GM12878 (cell line): Measurements from ENCODE around the gene CABLES1. TPM values are rescaled to one million over a fixed set of nuclear protein-coding genes. Genes with fewer than 3 reads are reported as not detected.

Experiments used
- ATAC-seq: fragments of 200-7000 bp; cut with Tn5 transposase; 3 replicates; pipeline ENCODE4 v1.9.1; 2020; ENCODE audit warnings: mild to moderate bottlenecking, moderate library complexity
- BruUV-seq: library from RNA; stranded (reverse); fragments of 400-500 nt; replicated peaks from 2 replicates; lab custom pipeline; 2021; lab: Mats Ljungman, UMichigan
- CTCF ChIA-PET: fragments of 300-600 bp; sonication (Branson Sonifier 250); formaldehyde crosslinking; extraction: SDS; loops from one replicate; lab custom pipeline; 2021; ENCODE audit warnings: inconsistent platforms; lab: Yijun Ruan, JAX
- POLR2A ChIA-PET: fragments of 350-600 bp; formaldehyde crosslinking; extraction: SDS; loops from one replicate; lab custom pipeline; 2021; ENCODE audit warnings: inconsistent platforms; lab: Charles Lee
- RAD21 ChIA-PET: fragments of 300-600 bp; sonication (Branson Sonifier 250); formaldehyde crosslinking; loops from one replicate; lab custom pipeline; 2023; ENCODE audit warnings: antibody characterized with exemption; ENCODE audit not compliant: unreplicated experiment; lab: Charles Lee
- SMC1A ChIA-PET: fragments of 300-600 bp; sonication (Branson Sonifier 250); formaldehyde crosslinking; loops from one replicate; lab custom pipeline; 2023; ENCODE audit not compliant: unreplicated experiment, uncharacterized antibody; lab: Charles Lee
- DNase-seq: peaks from one replicate; pipeline ENCODE4 v3.0.0-alpha.2; 2011; ENCODE audit warnings: low read depth, low spot score
- FAIRE-seq: peaks from 3 replicates; lab custom pipeline; 2011; peaks lifted over from hg19 to GRCh38; lab: Jason Lieb, UNC
- H2AFZ ChIP-seq: 2 replicates; pipeline ENCODE4 v1.6.0; 2011; ENCODE audit warnings: low read depth, low read length, control low read depth; ENCODE audit not compliant: control insufficient read depth
- H3K27ac ChIP-seq: 2 replicates; pipeline ENCODE4 v1.5.1; 2011; ENCODE audit warnings: control low read depth; ENCODE audit not compliant: control insufficient read depth, insufficient read depth
- H3K27me3 ChIP-seq, 2 experiments: replicated peaks in 1 of 2; 2 replicates each; pipeline versions ENCODE4 v1.6.0 to v1.6.1; 2011; ENCODE audit warnings: low read length in 1 of 2; ENCODE audit not compliant: control insufficient read depth in 2 of 2, insufficient read depth in 2 of 2
- H3K36me3 ChIP-seq, 2 experiments: 2 replicates each; pipeline ENCODE4 v1.5.1; 2011; ENCODE audit warnings: low read length in 1 of 2; ENCODE audit not compliant: control insufficient read depth in 2 of 2, insufficient read depth in 2 of 2
- H3K4me1 ChIP-seq: 2 replicates; pipeline ENCODE4 v1.6.1; 2011; ENCODE audit warnings: mild to moderate bottlenecking, low read length, moderate library complexity, mixed read lengths; ENCODE audit not compliant: control insufficient read depth, insufficient read depth
- H3K4me2 ChIP-seq: 2 replicates; pipeline ENCODE4 v1.6.0; 2011; ENCODE audit warnings: control low read depth; ENCODE audit not compliant: control insufficient read depth, insufficient read depth
- H3K4me3 ChIP-seq: fragments of 200-600 bp; sonication (generic); 2 replicates; pipeline ENCODE4 v1.5.1; 2016
- H3K79me2 ChIP-seq: 2 replicates; pipeline ENCODE4 v1.6.0; 2011; ENCODE audit warnings: low read length; ENCODE audit not compliant: control insufficient read depth, insufficient read depth
- H3K9ac ChIP-seq: 2 replicates; pipeline ENCODE4 v1.8.0; 2011; ENCODE audit warnings: low read length, control low read depth, mixed read lengths; ENCODE audit not compliant: control insufficient read depth, insufficient read depth
- H3K9me3 ChIP-seq: replicated peaks from 3 replicates; pipeline ENCODE4 v1.5.1; 2011; ENCODE audit warnings: mild to moderate bottlenecking, low read length; ENCODE audit not compliant: control insufficient read depth, insufficient read depth
- H4K20me1 ChIP-seq: 2 replicates; pipeline ENCODE4 v1.6.0; 2011; ENCODE audit not compliant: control insufficient read depth, insufficient read depth
- KAT2A ChIP-seq: conservative IDR thresholded peaks from 2 replicates; pipeline ENCODE4 v1.6.1; 2011; ENCODE audit warnings: low read depth, low read length; ENCODE audit not compliant: control insufficient read depth
- NRF1 ChIP-seq: conservative IDR thresholded peaks from 2 replicates; pipeline ENCODE4 v1.6.1; 2011; ENCODE audit warnings: mild to moderate bottlenecking, low read depth, low read length, improper control_type of control experiment
- SMC3 ChIP-seq: IDR thresholded peaks from 2 replicates; pipeline ENCODE4 v1.6.1; 2011; ENCODE audit warnings: low read length, improper control_type of control experiment, borderline replicate concordance
- SUZ12 ChIP-seq: fragments of 200-600 bp; sonication (generic); IDR thresholded peaks from one replicate; pipeline ENCODE4 v1.6.1; 2018; ENCODE audit warnings: antibody characterized with exemption, mild to moderate bottlenecking; ENCODE audit not compliant: unreplicated experiment
- ZBTB11 ChIP-seq: fragments of 450-650 bp; formaldehyde crosslinking; IDR thresholded peaks from 2 replicates; pipeline ENCODE4 v1.5.0; 2022; ENCODE audit warnings: mild to moderate bottlenecking, missing genetic modification characterization
- WGBS: methylation state at CpG from one replicate; pipeline ENCODE4 v1.1.6; 2016; ENCODE audit warnings: low lambda C conversion rate; ENCODE audit not compliant: insufficient replicate concordance, insufficient coverage; ENCODE audit errors: missing lambda C conversion rate; 5-methylcytosine and 5-hydroxymethylcytosine counted together
- in situ Hi-C: fragments of 300-500 bp; cut with MboI; formaldehyde crosslinking; loops from 9 replicates; pipeline ENCODE4 v1.14.3; 2018; ENCODE audit warnings: mixed read lengths
- intact Hi-C: fragments of 100-400 bp; cut with micrococcal nuclease; formaldehyde crosslinking; loops from one replicate; pipeline ENCODE4 v1.14.2; 2022; ENCODE audit not compliant: unreplicated experiment
- polyA plus RNA-seq, 11 experiments: library from polyadenylated mRNA; depleted of rRNA in 4 of 11; unstranded in 6 of 11; stranded (reverse) in 5 of 11; fragments of >200 nt; fragmentation: Nextera tagmentation in 4 of 11; fragmentation: Illumina TruSeq in 1 of 11; extraction: Ambion mirVana in 4 of 11; extraction: Trizol in 1 of 11; gene quantifications; 1 replicate in 1 of 11; 2 replicates in 10 of 11; pipeline versions ENCODE4 v1.2.1 to v1.2.3, GENCODE V29; 2011 to 2016; ENCODE audit warnings: inconsistent platforms in 2 of 11, missing spikeins in 2 of 11, low read depth in 1 of 11
- total RNA-seq, 4 experiments: library from RNA; depleted of rRNA in 3 of 4; stranded (reverse); fragments of >200 nt in 3 of 4; fragmentation: Illumina TruSeq in 1 of 4; extraction: Trizol in 1 of 4; gene quantifications; 2 replicates each; pipeline versions ENCODE4 v1.2.1 to v1.2.3, GENCODE V29; 2013 to 2021

Gene CABLES1
- total and polyA plus RNA-seq, 10 of the 15 experiments (the other 5 are each of a cell fraction or from before 2014, with no cell fraction given) = 2.9 to 27.2 (median 8.2) TPM

GRCh38 chr18:23212161-23212560, 76.9 kb downstream of the CABLES1 start:
- ChIA-PET POLR2A (interaction anchor here (1.0 to 1.4 kb wide), 2 partner anchors 12 to 16 kb away, joined by 3 to 5 read pairs; no protein-coding TSS in a partner anchor), RAD21 (interaction anchor here (1.4 kb wide), 1 partner anchor 51 kb away, joined by 3 read pairs; no protein-coding TSS in a partner anchor), SMC1A (interaction anchor here (1.6 kb wide), 1 partner anchor 200 kb away, joined by 5 read pairs; no protein-coding TSS in a partner anchor), CTCF (interaction anchor here (0.6 to 1.3 kb wide), 2 partner anchors 12 kb away, joined by 3 to 4 read pairs; no protein-coding TSS in a partner anchor)
- no peak overlapping the region for H3K9ac ChIP-seq
- in situ Hi-C loops (no loop called here), intact Hi-C loops (no loop called here)
- 80% methylated on average over 3 of the region's 3 CpGs for WGBS
- no peak overlapping the region for H2AFZ ChIP-seq
- H3K79me2 ChIP-seq = no peaks in the 10 kb centered on the region
- H3K4me2 ChIP-seq = no peak overlapping the region
- H3K4me3 ChIP-seq = no peak overlapping the region
- TF ChIP-seq NRF1 = no peak
- no peak for TF ChIP-seq KAT2A
- TF ChIP-seq SUZ12 = no peak
- TF ChIP-seq SMC3 = no peak
- TF ChIP-seq ZBTB11 = no peak
- H3K4me1 ChIP-seq = no peaks in the 10 kb centered on the region
- ATAC-seq (no peak), FAIRE-seq (no peak), DNase-seq (no peak)
- H3K9me3 ChIP-seq = no peaks in the 10 kb centered on the region; the same call in 2 of the 3 replicates
- peaks cover 12 to 15% of the 10 kb centered on the region in 2 experiments; a peak in 3 of 4 replicates for H3K36me3 ChIP-seq
- H4K20me1 ChIP-seq = no peaks in the 10 kb centered on the region
- no TSS peak for BruUV-seq
- no peak overlapping the region for H3K27ac ChIP-seq
- H3K27me3 ChIP-seq = no peaks in the 10 kb centered on the region
